GM18511 (cell line): ENCODE results near the gene WFIKKN1.

Experiments used
- ATAC-seq: cut with Tn5 transposase; IDR thresholded peaks from one replicate; pipeline ENCODE4 v1.9.1; 2021; ENCODE audit warnings: mild to moderate bottlenecking, moderate library complexity; ENCODE audit not compliant: unreplicated experiment

The WFIKKN1 gene

DNA sequence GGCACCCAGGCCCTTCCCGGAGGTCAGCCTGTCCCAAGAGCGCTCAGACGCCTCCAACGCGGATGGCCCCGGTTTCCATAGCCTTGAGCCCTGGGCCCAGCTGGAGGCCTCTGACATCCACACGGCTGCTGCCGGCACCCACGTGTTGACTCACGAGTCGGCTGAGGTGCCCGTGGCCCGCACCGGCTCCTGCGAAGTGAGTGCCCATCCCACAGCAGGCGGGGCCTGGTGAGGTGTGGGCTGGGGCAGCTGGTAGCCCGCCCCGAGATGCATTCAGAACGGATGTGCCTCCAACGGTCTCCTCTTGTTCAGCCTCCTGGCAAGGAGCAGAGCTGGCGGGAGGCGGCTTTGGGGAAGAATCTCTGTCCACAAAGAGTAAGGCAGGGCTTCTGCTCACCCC lies 21.1 kb downstream of the WFIKKN1 start:
- no peak for ATAC-seq

DNA sequence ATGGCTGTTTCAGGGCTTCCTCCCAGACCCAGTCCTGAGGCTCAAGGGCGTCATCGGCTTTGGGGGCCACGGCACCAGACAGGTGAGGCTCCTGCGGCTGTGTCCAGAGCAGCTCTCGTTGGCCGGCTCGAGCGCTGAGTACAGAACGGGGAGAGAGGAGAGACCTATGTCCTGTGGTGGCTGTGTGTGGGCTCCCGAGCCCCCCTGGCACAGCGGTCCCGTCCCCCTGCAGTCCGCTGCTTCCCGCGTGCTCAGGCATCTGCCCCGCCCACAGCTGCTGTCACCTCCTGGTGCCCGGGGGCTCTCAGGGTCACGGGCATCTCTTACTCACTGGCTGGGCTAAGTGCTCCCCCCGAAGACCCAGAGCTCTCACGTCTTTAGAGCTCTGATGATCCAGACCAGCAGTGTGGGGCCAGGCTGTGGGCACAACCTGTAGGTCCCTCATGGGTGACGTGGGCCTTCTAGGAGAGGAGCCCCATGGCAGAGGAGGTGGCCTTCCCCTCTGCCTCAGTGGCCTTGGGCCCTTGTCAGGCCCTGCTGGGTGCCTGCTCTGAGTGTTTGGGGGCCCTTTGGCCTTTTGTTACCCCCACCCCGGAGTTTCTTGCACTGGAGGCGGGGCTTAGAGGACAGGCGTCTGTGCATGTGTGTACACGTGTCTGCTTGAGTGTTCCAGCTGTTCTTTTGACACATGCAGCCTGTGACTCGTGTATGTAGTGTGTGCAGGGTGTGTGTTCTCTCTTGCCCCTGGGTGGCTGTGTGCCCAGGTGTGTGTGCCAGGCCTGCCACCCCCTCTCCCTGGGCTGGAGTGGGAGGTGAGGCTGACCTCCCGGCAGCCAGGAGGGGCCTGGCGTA lies 21.9 kb downstream of the WFIKKN1 start:
- ATAC-seq: no peak

DNA sequence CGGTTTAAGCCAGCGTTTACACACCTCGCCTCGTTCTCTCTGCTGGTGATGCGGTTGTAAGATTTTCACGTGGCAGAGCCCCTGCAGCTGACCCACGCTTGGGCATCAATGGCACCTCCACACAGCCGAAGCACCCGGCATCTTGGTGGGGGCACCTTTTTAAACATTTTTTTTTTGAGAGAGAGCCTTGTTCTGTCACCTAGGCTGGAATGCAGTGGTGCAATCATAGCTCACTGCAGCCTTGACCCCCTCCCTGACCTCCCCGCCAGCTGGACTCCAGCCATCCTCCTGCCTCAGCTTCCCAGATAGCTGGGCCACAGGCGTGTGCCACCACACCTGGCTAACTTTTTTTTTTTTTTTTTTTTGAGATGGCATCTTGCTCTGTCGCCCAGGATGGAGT lies 23.2 kb downstream of the WFIKKN1 start:
- no peak for ATAC-seq

DNA sequence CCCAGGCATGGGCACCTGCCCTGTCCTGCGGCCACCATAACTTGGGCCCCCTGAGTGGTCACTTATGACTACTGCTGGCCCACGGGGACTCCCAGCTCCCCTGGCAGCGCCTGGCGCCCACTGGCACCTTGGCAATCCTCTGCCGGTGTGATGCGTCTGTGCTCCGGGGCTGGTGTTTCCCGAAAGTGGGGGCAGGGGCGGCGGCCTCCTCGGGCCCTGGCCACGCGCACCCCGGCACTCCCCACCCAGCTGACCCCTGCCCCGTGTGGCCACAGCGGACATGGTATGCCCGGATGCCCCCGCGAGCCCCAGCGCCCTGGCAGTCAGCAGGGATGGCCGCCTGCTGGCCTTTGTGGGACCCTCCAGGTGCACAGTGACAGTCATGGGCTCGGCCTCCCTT lies 26.7 kb downstream of the WFIKKN1 start:
- no peak for ATAC-seq

DNA sequence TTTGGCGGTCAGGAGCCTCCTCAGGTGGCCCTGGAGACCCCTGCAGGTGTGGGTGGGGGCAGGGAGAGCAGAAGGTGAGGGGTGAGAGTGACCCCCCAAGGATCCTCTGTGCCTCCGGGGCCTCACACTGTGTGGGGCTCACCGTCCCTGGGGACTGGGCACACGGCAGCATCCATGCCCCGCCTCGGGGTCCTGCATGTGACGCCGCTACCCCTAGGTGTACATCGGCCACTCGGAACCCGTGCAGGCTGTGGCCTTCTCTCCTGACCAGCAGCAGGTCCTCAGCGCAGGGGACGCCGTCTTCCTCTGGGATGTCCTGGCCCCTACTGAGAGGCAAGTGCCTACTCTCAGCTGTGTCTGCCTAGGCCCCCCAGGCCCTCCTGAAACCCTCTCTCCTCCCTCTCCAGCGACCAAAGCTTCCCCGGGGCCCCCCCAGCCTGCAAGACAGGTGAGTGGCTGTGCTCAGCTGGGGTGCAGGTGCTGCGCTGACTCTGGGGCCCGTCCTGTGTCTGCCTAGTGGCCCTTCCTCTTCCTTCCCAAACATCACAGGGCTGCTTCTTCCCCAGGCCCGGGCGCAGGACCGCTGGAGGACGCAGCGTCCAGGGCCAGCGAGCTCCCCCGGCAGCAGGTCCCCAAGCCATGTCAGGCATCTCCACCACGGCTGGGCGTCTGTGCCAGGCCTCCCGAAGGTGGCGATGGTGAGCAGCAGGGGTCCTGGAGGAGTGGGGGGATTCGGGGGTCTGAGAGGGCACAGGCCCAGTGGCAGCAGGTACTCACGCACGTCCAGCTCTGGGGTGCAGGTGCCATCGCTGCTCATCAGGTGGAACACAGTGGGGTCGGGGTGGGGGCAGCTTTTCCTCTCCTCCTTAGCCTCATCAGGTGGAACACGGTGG lies 28.1 kb downstream of the WFIKKN1 start:
- no peak for ATAC-seq

DNA sequence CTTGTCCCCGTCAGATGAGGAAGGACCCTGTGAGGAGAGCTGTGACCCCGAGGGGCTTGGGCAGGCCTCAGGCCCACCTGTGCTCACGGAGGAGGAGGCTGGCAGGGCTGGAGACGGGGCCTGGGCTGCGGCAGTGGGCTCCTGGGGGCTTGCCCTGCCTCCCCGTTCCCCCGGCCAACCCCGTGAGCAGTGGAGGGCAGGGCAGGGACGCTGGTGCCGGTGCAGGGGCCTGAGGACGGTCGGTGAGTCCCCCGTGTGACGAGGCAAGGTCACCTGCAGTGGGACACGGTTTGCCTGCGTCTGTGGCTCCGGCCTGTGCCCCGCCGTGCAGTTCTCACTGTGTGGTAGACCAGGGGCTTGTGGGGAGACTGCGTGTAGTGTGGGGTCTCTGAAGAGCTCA lies 28.8 kb downstream of the WFIKKN1 start:
- no peak for ATAC-seq

DNA sequence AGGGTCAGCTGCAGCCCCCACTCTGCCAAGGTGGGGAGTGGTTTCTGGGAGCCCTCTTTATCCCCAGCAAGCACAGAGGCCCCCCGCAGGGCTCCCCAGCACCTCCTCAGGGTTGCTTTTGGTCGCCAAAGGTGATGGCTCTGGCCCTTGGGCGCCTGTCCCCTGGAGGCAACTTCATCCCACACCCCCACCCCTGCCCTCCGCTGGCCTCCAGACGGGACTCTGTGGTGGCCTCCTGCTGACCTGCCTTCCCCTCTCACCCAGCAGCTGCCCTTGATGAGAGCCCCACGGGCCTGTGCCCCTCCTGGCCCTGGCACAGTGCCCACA lies 29.3 kb downstream of the WFIKKN1 start:
- no peak for ATAC-seq

DNA sequence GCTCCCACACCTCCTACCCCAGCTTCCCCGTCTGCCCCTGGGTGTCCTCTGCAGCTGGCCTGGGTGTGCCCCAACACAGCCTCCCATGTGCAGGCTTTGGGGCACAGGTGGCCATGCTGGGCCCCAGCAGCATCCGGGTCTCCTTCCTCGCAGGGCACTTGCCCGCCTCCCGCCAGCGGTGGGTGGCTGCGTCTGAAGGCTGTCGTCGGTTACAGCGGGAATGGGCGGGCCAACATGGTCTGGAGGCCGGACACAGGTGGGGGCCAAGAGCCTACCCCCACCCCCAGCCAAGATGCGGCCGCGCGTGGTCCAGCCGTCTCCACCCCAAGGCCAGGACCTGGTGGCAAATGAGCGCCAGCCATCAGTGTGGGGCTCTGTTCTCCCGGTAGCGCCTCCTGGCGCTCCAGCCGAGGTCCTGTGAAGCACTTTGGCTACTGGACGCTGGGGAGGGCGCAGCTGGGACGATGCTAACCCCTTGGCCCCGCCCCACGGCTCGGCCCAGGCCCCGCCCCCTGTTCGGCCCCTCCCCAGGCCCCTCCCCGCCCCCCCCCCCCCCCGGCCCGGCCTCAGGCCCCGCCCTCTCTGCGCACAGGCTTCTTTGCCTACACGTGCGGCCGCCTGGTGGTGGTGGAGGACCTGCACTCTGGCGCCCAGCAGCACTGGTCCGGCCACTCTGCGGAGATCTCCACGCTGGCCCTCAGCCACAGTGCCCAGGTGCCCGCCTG lies 29.8 kb downstream of the WFIKKN1 start:
- ATAC-seq: peak; percentile 75

DNA sequence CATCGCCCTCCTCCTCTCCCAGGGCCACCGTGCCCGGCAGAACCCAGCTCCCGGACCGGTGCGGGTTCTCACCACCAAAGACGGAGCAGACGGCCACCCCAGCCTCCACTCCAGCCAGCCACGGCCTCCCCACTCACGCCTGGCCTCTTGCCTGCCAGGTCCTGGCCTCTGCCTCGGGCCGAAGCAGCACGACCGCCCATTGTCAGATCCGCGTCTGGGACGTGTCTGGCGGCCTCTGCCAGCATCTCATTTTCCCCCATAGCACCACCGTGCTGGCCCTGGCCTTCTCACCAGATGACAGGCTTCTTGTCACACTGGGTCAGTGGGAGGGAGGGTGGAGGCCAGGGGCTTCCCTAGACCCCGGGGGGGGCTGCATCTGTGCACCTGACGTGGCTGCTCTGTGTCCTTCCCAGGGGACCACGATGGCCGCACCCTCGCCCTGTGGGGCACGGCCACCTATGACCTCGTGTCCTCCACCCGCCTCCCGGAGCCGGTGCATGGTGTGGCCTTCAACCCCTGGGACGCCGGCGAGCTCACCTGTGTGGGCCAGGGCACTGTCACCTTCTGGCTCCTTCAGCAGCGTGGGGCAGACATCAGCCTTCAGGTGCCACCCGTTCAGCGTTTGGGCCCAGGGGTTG lies 30.5 kb downstream of the WFIKKN1 start:
- ATAC-seq: peak; percentile 9

DNA sequence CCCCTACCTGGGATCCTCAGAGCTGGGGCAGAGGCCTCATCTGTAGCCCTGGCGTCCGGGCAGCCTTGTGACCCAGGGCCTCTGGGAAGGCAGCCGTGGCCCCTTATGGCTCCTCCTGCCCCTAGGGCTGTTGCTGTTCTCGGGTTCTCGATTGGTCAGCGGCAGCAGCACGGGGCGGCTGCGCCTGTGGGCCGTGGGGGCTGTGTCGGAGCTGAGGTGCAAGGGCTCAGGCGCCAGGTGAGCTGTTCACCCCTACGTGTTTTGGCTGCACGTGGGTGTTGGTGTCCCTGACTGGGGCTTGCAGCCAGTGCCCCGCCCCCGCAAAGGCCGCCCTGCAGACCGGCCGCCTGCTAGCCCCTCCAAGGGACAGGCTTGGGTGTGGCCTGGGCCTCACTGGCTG lies 31.3 kb downstream of the WFIKKN1 start:
- ATAC-seq: no peak

DNA sequence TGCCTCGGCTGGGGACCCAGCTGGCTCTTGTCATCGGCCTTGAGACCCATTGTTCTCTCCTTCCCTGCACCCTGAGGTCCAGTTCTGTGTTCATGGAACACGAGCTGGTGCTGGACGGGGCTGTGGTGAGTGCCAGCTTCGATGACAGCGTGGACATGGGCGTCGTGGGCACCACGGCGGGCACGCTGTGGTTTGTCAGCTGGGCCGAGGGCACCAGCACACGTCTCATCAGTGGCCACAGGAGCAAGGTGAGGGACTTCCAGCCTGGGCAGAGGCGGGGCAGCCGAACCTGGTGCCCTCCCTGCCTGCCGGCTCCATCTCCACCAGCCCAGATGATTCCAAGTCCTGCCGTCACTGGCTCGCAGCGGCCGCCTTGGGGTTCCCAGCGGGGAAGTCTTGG lies 31.8 kb downstream of the WFIKKN1 start:
- ATAC-seq: no peak

DNA sequence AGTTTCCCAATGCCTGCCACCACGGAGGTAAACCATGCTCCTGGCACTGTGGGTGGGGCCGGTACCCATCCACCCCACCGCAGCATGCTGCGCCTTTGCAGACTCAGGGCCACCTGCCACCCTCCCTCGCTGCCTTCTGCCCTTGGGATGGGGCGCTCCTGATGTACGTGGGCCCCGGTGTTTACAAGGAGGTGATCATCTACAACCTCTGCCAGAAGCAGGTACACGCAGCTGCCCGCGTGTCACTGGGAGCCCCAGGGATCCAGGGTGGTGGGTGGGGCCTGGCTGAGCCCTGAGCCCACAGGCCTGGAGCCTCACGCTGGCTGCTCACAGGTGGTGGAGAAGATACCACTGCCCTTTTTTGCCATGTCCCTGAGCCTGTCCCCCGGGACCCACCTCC lies 35.8 kb downstream of the WFIKKN1 start:
- no peak for ATAC-seq

DNA sequence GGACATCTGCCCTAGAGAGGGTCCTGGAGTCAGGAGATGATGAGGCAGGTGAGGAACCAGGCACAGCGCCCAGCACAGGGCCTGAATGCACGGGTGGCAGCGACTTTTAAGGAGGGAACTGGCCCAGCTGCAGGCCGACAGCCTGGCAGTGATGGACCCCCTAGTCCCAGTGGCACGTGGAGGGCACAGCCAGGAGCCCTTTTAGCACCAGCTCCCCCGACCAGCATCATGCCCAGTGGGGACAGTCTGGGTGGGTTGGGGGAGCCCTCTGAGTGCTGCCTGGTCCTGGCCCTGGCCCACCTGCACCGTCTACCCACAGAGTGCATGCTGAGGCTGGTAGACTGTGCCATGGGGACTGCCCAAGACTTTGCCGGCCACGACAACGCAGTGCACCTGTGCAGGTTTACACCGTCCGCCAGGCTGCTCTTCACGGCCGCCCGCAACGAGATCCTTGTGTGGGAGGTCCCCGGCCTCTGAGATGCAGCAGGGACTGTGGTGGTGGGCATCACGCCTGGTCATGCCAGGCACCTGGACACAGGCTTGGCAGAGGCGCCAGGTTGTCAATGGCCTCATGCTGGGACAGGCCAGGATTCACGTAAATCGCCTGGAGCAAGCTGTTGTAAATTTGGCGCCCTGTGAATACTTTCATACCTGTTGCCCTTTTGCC lies 36.5 kb downstream of the WFIKKN1 start:
- ATAC-seq: no peak

DNA sequence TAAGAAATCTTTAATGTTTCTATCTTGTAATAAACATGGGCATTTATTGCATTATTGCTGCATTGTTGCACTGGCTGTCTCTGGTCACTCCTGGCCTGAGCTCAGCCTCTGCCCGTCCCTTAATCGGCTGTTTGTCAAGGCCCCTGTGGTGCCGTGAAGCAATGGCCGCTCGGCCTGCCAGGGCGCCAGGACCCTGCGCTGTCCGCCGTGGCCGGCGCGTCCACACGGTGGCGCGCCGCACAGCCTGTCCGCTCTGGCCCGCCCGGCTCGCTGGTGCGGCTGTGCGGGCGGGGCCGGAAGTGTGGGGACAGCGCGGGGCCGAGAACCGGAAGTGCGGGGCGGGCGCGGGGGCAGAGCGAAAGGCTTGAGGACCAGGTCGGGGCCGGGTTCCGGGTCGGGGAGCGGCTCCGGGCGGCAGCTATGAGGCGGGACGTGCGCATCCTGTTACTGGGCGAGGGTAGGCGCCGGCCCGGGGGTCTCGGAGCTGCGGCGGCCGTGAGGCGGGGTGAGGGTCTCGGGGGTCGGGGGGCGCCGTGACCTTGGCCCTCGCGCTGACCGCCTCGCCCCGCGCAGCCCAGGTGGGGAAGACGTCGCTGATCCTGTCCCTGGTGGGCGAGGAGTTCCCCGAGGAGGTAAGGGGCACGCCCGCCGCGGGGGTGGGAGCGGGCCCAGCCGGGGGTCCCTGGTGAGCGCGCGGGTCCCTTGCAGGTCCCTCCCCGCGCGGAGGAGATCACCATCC lies 37.2 kb downstream of the WFIKKN1 start, which contains the start of gene RHOT2:
TSS of gene RHOT2 (plus strand) at position 353 of the 739 bp plus-strand sequence. CDS start at position 421, 68 bp downstream.
- peak; percentile 85 for ATAC-seq

DNA sequence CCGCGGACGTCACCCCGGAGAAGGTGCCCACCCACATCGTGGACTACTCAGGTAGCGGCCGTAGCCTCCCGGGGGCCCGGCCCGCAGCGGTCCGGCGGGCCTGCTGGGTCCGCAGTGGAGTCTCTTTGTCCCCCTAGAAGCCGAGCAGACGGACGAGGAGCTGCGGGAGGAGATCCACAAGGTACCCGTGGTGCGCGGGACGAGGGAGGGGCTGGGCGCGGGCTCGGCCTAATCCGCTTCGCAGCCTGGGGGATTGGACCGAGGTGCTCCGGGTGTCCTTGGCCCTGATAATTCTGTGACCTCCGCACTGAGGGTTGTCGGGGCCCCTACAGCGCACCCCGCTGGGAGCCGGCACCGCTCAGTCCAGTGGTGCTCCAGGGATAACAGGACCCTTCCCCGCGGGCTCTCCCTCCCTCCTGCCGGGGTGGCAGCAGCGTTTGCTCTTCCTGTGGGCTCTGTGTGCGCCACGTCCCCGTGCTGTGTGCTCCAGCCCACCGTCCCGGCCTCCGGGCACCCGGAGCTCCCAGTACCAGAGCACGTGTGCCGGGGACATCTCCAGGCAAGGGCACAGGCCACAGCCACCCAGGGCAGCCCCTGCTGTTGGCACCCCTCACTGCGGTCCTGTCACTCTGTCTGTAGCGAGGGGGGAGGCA lies 37.9 kb downstream of the WFIKKN1 start:
- ATAC-seq: no peak

DNA sequence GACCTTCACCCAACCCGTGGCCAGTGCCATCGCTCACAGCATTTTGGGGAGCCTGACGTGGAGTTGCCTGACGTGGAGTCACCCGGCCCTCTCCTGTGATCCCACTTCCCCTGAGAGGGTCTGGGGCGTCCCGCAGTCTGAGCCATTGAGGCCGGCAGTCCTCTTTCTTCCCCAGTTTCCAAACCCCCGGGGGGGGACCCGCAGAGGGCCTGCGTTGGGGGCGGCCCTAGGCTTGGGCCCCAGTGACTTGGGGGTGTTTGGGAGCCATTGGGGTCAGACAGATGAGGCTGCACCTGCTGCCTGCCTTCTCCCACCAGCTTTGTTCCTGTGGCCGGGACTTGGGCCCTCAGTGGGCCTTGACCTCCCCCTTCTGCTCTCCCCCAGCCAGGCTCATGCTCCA lies 38.9 kb downstream of the WFIKKN1 start:
- no peak for ATAC-seq

DNA sequence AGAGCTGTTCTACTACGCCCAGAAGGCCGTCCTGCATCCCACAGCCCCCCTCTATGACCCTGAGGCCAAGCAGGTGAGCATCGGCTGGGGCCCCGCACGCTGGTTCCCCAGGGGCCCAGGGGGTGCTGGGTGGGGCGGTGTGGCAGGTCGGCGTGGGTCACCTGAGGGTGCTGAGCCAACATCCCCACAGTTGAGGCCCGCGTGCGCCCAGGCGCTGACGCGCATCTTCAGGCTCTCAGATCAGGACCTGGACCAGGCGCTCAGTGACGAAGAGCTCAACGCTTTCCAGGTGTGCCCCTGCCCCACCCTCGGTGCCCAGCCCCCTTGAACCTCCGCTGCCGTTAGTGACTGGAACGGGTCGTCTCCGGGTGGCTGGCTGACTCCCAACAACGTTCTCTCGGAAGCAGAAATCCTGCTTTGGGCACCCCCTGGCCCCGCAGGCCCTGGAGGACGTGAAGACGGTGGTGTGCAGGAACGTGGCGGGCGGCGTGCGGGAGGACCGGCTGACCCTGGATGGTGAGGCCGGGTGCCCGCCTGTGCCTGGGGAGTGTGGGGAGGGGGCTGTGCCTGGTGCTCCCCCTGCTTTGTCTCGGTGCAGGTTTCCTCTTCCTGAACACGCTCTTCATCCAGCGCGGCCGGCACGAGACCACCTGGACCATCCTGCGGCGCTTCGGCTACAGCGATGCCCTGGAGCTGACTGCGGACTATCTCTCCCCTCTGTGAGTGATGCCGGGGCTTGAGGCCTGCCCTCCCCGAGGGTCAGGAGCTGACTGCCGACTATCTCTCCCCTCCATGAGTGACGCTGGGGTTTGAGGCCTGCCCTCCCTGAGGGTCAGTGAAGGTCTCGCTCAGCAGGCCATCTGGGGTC lies 39.9 kb downstream of the WFIKKN1 start:
- ATAC-seq: no peak
